Mononuclear cell (primary cell): ENCODE measurements around the gene TMEM62. TPM values are rescaled to one million over a fixed set of nuclear protein-coding genes. Genes with fewer than 3 reads are reported as not detected.
A peak's percentile ranks its signal among the peaks of the same experiment; 100 is the strongest.

Source experiments
- H3K27me3 ChIP-seq: 2 replicates; pipeline ENCODE4 v1.6.0; 2011; ENCODE audit warnings: low read length, control low read depth; ENCODE audit not compliant: insufficient read depth
- H3K4me1 ChIP-seq: 2 replicates; pipeline ENCODE4 v1.5.1; 2011; ENCODE audit warnings: mild to moderate bottlenecking, low read length, control low read depth; ENCODE audit not compliant: insufficient read depth
- H3K4me3 ChIP-seq: 2 replicates; pipeline ENCODE4 v1.5.1; 2011; ENCODE audit warnings: mild to moderate bottlenecking, low read length, moderate library complexity
- H3K9me3 ChIP-seq: 2 replicates; pipeline ENCODE4 v1.5.1; 2011; ENCODE audit warnings: low read depth, mild to moderate bottlenecking, control low read depth, low read length
- total RNA-seq: library from RNA; depleted of rRNA; stranded (reverse); fragments of >200 nt; gene quantifications from one replicate; pipeline ENCODE4 v1.2.3, GENCODE V29; 2012

Gene TMEM62
- total RNA-seq: 28.8 TPM

- Histone ChIP-seq H3K4me3 (peak within 1 kb of the TSS; percentile 85), H3K4me1 (peaks cover 22% of the 10 kb centered on the region), H3K9me3 (no peaks in the 10 kb centered on the region), H3K27me3 (no peaks in the 10 kb centered on the region)
Measured at GRCh38 chr15:43133430-43134156, at the start of gene TMEM62. TMEM62 (plus strand) TSS chr15:43133586; CDS start chr15:43133803, 217 bp downstream.

GRCh38 chr15:43085921-43086320 is 47.5 kb upstream of the TMEM62 start:
- Histone ChIP-seq H3K27me3 (no peaks in the 10 kb centered on the region), H3K4me1 (no peaks in the 10 kb centered on the region), H3K4me3 (no peak overlapping the region), H3K9me3 (no peaks in the 10 kb centered on the region)

- no peaks in the 10 kb centered on the region for H3K27me3 ChIP-seq
- H3K4me1 ChIP-seq: no peaks in the 10 kb centered on the region
- no peaks in the 10 kb centered on the region for H3K9me3 ChIP-seq
- H3K4me3 ChIP-seq: no peak overlapping the region
Measured at GRCh38 chr15:43086551-43086950, 46.8 kb upstream of the TMEM62 start.

- Histone ChIP-seq H3K4me3 (no peak overlapping the region), H3K4me1 (peaks cover 8% of the 10 kb centered on the region), H3K27me3 (no peaks in the 10 kb centered on the region), H3K9me3 (no peaks in the 10 kb centered on the region)
Measured at GRCh38 chr15:43091859-43092258, 41.5 kb upstream of the TMEM62 start.

- Histone ChIP-seq H3K4me1 (peaks cover 8% of the 10 kb centered on the region), H3K9me3 (no peaks in the 10 kb centered on the region), H3K4me3 (no peak overlapping the region), H3K27me3 (no peaks in the 10 kb centered on the region)
Measured at GRCh38 chr15:43093026-43093425, 40.4 kb upstream of the TMEM62 start.

GRCh38 chr15:43094416-43095030 is 38.9 kb upstream of the TMEM62 start:
- no peak overlapping the region for H3K4me3 ChIP-seq
- H3K4me1 ChIP-seq: peaks cover 8% of the 10 kb centered on the region
- H3K9me3 ChIP-seq: no peaks in the 10 kb centered on the region
- no peaks in the 10 kb centered on the region for H3K27me3 ChIP-seq

- H3K4me1 ChIP-seq: peaks cover 8% of the 10 kb centered on the region
- H3K9me3 ChIP-seq: no peaks in the 10 kb centered on the region
- H3K4me3 ChIP-seq: no peak overlapping the region
- no peaks in the 10 kb centered on the region for H3K27me3 ChIP-seq
Measured at GRCh38 chr15:43095243-43095642, 38.1 kb upstream of the TMEM62 start.

GRCh38 chr15:43095708-43096347 is 37.6 kb upstream of the TMEM62 start:
- H3K27me3 ChIP-seq: no peaks in the 10 kb centered on the region
- peaks cover 8% of the 10 kb centered on the region for H3K4me1 ChIP-seq

GRCh38 chr15:43096411-43096810 is 37.0 kb upstream of the TMEM62 start:
- Histone ChIP-seq H3K27me3 (no peaks in the 10 kb centered on the region), H3K4me3 (no peak overlapping the region), H3K9me3 (no peaks in the 10 kb centered on the region), H3K4me1 (peaks cover 8% of the 10 kb centered on the region)

More at GRCh38 chr15:43095708-43096347, 37.6 kb upstream of the TMEM62 start:
- Histone ChIP-seq H3K9me3 (no peaks in the 10 kb centered on the region), H3K4me3 (no peak overlapping the region)

GRCh38 chr15:43099105-43099845 is 34.1 kb upstream of the TMEM62 start:
- Histone ChIP-seq H3K27me3 (no peaks in the 10 kb centered on the region), H3K4me1 (peaks cover 9% of the 10 kb centered on the region), H3K4me3 (no peak overlapping the region), H3K9me3 (no peaks in the 10 kb centered on the region)

- H3K9me3 ChIP-seq: no peaks in the 10 kb centered on the region
- H3K4me3 ChIP-seq: no peak overlapping the region
- peaks cover 21% of the 10 kb centered on the region for H3K4me1 ChIP-seq
- no peaks in the 10 kb centered on the region for H3K27me3 ChIP-seq
Measured at GRCh38 chr15:43100971-43101370, 32.4 kb upstream of the TMEM62 start.

GRCh38 chr15:43102187-43102586 is 31.2 kb upstream of the TMEM62 start:
- H3K4me3 ChIP-seq: no peak overlapping the region
- no peaks in the 10 kb centered on the region for H3K9me3 ChIP-seq
- H3K27me3 ChIP-seq: no peaks in the 10 kb centered on the region
- H3K4me1 ChIP-seq: peaks cover 30% of the 10 kb centered on the region

GRCh38 chr15:43103907-43104306 is 29.5 kb upstream of the TMEM62 start:
- Histone ChIP-seq H3K27me3 (no peaks in the 10 kb centered on the region), H3K4me3 (no peak overlapping the region), H3K9me3 (no peaks in the 10 kb centered on the region), H3K4me1 (peaks cover 44% of the 10 kb centered on the region)

GRCh38 chr15:43104426-43104825 is 29.0 kb upstream of the TMEM62 start:
- H3K9me3 ChIP-seq: no peaks in the 10 kb centered on the region
- H3K27me3 ChIP-seq: no peaks in the 10 kb centered on the region
- H3K4me1 ChIP-seq: peaks cover 44% of the 10 kb centered on the region
- H3K4me3 ChIP-seq: no peak overlapping the region
